HG02943 (cell line): Measurements from ENCODE around the gene ZNF292.
"Not testable (repeated sequence)": the region's sequence is repeated elsewhere in the genome, so short reads cannot be mapped to it uniquely, and the experiment has no call there.

ENCODE experiments used
- ATAC-seq: cut with Tn5 transposase; IDR thresholded peaks from one replicate; pipeline ENCODE4 v1.9.1; 2021; ENCODE audit warnings: mild to moderate bottlenecking, low read depth, moderate library complexity; ENCODE audit not compliant: unreplicated experiment

Gene ZNF292

DNA sequence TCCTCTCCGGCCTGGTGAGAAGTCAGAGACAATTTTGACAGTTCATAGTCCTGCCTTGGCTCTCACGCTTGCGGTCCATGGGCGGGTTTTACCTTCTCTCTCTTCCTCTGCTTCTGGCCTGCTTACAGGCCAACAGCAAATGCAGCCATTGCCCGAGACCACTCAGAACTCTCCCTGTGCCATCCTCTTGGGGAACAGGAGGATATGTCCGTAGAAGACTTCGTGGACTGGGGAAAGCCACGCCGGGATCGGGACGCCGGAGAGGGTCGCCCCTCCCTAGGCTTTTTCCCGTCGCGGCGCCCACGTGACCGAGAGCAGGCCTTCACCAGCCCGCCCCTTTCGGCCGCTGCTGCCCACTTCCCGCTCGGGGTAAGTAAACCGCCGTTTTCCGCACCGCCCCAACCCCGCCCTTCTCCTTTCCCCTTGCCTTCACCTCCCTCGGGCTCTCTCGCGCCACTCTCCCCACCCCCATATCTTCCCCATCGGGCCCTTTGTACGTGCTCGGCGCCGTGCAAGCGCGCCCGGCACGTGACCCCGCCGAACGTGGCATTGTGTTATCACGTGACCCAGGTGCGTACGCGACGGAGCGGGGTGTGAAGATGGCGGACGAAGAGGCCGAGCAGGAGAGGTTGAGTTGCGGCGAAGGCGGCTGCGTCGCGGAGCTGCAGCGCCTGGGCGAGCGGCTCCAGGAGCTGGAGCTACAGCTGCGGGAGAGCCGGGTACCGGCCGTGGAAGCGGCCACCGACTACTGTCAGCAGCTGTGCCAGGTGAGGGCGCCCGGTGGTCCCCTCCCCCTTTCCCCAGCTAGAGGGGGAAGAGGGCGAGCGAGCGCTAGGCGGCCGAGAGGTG lies at the start of gene ZNF292:
Gene ZNF292 (plus strand): TSS at position 573 of the 849 bp plus-strand sequence. CDS start 27 bp downstream, at position 600.
- ATAC-seq, result peak; percentile 77

DNA sequence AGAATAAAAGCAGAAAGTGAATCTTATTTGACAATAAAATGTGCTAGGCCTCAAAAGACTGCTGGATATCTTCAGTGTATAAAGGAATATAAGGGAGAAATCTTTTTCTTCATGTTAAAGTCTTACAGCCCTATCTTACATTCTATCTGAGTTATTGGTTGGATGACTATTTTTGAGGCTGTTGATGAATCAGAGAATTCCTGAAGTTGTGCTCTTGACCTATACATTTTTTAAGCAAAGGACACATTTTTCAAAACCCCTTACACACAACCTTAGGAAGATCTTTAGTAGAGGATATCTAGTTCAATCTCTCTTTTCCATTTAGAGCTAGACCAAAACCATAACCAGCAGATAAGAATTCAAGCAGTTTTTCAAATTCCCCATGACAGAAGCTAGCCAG lies 49.5 kb upstream of the ZNF292 start:
- ATAC-seq, result no peak

- ATAC-seq, result no peak
These were observed 44.7 kb upstream of the ZNF292 start for GRCh38 chr6:87110636-87111035.

- ATAC-seq, result peak; percentile 59
These were observed 39.8 kb upstream of the ZNF292 start for GRCh38 chr6:87115402-87116135.

GRCh38 chr6:87116922-87117321 lies 38.4 kb upstream of the ZNF292 start:
- no peak for ATAC-seq

DNA sequence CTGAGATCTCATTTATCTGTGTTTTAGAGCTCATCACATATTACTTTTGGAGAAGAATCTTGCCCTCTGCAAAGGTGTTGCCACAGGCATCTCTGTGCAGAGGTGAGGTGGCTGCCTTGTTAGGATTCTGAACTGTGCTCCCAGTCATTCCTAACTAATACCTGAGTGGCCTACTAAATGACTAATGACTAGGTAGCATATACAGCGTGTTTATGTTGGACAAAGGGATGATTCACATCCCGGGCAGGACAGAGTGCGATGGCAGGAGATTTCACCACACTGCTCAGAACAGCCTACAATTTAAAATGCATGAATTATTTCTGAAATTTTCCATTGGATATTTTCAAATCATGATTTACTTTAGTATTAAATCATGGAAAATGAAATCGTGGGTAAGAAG lies 37.3 kb upstream of the ZNF292 start:
- ATAC-seq, result no peak

DNA sequence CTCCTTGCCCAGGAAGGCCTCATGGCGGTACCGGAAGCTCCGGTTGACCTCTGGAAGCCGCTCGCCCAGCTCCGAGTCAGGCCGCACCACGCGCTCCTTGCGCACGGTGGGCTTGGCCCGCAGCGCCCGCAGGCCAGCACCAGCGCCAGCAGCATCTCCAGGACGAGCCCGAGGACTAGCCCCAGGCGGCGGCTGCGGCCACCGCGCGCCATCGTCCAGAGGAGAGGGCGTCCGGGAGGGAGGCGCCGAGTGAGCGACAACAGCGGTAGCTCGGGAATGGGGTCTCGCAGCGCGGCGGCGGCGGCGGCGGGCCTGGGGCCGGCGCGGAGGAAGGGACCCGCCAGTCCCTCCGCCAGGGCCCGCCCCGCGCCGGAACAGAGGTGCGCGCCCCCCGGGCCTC lies 32.9 kb upstream of the ZNF292 start:
- ATAC-seq, result no peak

- ATAC-seq, result no peak
These were observed 31.3 kb upstream of the ZNF292 start for GRCh38 chr6:87124074-87124473.

GRCh38 chr6:87126501-87126900 lies 28.9 kb upstream of the ZNF292 start:
- ATAC-seq, result no peak

GRCh38 chr6:87127737-87128136 lies 27.6 kb upstream of the ZNF292 start:
- no peak for ATAC-seq

GRCh38 chr6:87136963-87137362 lies 18.4 kb upstream of the ZNF292 start:
- ATAC-seq, result no peak

- ATAC-seq, result no peak
These were observed 16.1 kb upstream of the ZNF292 start for GRCh38 chr6:87139236-87139635.

DNA sequence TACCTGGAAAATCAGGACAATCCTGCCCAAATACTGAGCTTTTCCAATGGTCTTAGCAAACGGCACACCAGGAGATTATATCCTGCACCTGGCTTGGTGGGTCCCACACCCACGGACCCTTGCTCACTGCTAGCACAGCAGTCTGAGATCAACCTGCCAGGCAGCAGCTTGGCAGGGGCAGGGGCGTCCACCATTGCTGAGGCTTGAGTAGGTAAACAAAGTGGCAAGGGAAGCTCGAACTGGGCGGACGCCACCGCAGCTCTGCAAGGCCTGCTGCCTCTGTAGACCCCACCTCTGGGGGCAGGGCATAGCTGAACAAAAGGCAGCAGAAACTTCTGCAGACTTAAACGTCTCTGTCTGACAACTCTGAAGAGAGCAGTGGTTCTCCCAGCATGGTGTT lies 15.4 kb upstream of the ZNF292 start:
- ATAC-seq, result not testable (repeated sequence)

DNA sequence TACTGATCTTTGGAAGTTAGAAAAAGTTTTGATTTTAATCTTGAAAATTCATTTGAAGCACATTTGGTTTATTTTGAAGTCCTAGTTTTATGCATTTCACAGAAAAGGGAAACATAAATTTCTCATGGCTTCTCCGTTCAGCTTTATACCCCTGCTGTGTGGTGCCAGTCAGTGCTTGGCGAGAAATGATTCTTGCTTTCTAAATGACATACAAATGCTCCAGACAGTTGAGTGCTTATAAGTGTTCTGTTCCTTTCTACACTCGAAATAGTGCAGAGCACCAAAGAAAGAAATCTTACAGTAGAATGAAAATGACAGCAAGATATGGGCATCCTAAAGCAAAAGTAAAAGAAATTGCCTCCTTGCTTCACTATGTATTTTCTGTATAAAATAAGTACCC lies 9.0 kb upstream of the ZNF292 start:
- ATAC-seq, result no peak

DNA sequence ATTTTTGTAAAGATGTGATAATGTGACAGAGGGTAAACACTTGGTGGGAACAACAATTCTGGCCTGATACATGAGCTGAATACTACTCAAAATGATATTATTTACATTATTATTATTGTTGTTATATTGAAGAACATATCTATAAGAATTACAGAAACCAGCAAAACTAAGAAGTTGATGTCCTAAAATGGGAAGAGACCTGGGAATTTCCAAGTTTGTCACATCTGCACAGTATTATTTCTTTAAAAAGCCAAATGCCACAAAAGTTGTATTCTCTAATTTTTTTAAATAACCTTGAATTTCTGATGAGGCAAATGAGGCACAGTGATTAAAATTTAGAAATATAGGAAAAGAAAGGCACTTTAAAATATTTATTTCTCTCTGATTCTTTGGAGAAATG lies 5.0 kb upstream of the ZNF292 start:
- ATAC-seq, result no peak

DNA sequence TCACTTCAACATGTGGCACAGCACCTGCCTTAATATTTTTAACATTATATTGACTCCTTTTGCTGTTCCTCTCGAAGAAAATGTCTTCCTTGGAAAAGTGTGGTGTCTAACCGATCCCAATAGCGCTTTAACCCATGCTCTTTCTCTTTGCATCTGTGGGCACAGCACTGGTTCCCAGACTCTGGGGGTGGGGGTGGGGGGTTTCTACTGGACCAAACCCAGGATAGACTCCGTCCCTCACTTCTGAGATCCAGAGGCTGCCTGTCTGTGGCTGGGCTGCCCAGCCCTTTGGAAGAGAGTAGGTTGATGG lies 3.9 kb upstream of the ZNF292 start:
- no peak for ATAC-seq

DNA sequence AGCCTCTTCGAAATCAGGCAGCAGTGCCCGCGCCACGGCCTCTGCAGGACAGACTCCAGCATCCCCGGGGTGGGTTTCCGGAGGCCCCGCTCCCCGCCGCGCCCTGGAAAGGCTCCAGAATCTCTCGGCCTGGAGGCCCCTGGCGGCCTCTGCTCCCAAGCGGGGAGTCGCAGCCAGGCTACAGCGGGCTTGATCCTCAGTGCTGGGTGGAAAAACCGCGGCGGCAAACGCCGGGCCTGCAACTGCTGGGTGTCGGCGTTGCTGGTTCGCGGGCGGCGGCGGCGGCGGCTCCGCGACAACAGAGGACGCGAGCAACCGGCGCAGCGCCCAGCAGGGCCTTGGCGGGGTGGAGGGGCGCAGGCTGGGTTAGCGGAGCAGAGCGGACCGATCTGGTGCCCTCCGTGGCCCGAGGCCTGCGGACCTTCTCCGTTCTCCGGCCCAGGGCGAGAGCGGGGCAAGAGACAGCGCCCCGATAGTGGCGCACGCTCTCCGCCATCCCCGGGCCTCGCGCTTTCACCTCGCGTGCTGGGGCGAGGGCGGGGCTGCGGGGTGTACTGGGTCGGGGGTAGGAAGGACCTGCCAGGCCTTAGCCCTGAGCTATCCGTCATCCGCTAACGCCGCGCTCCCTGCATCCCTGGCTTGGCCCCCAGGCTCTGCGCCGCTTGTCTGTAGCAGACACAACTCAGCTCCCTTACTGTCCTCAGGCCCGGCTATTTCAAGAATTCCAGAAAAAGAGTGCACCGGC lies 3.4 kb upstream of the ZNF292 start:
- peak; percentile 30 for ATAC-seq

DNA sequence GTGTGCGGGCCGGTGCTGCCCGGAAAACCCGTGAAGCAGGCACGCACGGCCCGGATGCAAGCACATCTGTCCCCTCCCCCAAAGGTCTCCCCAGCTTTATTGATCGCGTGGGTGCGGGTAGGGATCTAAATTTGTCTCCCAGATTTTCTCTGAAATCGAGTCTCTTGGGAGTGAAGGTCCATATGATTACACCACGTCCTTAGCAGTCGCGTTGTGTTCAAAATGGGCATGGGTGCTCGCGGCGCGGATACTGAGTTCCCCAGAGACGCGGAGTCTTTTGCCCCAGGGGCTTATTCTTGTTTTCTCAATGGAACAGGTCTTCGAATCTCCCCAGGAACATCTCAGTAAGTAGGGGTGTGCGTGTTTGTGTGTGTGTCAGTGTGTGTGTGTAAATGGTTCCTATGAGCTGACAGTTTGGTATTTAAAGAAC lies 2.8 kb upstream of the ZNF292 start:
- ATAC-seq, result no peak

GRCh38 chr6:87154641-87154992 lies 748 bp upstream of the ZNF292 start:
- no peak for ATAC-seq

DNA sequence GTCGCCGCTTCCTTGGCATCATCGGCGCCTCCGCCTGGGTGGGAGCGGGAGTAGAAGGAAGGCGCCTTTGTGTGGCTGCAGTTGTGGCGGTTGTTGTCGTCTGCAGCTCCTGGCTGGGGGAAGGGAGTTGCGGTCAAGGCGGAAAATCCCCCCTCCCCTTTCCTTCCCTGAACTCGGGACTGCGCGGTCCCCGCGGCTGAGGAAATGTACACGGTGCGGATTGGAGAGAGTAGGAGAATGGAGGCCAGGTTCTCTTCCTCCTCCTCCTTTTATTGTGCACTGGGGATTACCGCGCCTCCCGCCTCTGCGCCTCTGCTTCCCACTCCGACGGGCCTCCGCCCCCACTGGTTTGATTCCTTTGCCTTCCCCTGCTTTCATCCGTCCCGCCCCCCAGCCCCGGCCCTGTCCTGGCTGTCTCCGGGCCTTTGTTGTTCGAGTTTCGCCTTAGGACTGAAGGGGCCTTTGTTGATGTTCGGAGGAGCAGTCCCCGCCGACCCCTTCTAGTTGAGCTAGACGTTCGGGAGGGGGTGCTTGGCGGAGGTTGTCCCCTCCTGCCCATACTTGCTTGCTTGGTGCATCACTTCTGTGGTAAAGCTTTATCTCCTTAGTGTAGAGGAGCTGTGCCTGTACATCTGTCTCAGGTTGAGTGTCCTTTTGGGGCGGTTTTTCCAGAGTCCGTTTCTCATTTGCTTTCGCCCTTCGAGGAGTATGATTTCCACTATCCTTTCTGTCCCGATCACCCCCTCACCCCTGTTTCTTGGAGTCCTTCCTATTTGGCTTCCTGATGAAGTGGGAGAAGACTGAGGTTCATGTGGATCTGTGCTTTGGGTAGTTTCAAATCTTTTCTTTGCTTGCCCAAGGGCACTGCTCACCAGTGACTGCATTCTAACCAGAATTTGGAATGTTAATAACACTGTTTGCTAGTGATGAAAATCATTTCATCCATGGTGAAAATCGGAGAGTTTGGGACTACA lies 764 bp downstream of the ZNF292 start:
- ATAC-seq, result no peak
